Activated T-cell treated with anti-CD3 and anti-CD28 coated beads, Interleukin-2, amount 50 U/mL, for 48 hours (primary cell): ENCODE data around the gene ZNF541.
"Not testable (repeated sequence)": the region's sequence is repeated elsewhere in the genome, so short reads cannot be mapped to it uniquely, and the experiment has no call there.

ENCODE experiments used
- DNase-seq, 2 experiments: peaks; one replicate each; pipeline ENCODE4 v3.0.0-alpha.2; 2020

Gene ZNF541

DNA sequence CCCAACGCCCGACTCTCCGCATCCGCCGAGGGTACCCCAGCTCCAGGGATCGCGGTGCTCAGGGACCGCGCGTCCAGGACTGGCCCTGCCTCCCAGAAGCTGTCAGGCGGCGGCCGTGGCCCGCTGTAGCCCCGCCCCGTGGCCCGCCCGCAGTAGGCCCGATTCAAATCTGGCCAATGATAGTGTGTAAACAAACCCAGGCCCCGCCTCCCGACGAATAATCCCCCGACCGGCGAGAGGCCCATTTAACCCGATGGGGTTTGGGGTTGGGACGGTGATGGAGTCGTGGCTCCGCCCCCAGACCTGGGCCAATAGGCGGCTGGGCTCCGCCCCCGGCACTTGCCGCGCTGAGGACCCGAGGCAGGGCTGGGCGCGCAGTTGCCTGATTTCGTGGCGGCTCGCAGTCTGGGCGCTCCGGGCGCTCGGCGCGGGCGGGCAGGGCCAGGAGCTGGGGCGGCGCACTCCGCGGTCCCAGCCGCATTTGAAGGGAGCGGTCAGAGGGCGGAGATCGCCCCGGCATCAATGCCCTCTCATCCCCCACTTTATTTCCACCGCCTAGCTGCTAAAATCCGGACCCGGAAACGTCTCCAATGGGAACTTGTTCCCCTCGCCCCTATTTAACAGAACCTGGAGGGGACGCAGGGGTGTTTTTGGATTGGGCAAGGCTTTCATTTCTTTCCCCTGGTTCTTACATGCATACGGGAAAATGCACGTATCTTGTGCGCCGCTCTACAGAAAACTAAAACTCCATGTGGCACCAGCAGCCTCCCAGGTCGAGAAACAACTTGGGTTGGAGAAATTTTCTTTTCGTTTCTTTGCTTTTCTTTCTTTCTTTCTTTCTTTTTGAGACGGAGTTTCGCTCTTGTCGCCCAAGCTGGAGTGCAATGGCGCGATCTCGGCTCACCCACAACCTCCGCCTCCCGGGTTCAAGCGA is 27.6 kb upstream of the ZNF541 start:
- DNase-seq = peak; percentile 100

DNA sequence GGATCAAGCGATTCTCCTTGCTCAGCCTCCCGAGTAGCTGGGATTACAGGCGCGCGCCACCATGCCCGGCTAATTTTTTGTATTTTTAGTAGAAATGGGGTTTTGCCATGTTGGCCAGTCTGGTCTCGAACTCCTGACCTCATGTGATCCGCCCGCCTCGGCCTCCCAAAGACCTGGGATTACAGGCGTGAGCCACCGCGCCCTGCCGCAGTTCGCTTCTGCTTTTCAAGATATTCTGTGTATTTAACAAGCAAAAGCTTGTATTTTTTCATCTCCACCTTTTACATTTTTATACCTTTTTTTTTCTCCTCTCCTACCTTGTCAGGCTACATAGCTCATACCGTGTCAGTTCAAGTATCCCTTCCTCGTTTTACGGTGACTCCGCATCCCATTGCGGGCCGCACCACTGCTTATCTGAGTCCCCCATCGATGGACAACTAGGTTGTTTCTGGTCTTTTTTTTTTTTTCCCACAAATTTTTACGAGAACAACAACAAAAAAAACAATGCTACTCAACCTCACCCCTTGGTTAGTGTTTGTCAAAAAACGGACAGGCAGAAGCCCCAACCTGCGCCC is 26.8 kb upstream of the ZNF541 start:
- DNase-seq = peak in 1 of 2 experiments; percentile 20

DNA sequence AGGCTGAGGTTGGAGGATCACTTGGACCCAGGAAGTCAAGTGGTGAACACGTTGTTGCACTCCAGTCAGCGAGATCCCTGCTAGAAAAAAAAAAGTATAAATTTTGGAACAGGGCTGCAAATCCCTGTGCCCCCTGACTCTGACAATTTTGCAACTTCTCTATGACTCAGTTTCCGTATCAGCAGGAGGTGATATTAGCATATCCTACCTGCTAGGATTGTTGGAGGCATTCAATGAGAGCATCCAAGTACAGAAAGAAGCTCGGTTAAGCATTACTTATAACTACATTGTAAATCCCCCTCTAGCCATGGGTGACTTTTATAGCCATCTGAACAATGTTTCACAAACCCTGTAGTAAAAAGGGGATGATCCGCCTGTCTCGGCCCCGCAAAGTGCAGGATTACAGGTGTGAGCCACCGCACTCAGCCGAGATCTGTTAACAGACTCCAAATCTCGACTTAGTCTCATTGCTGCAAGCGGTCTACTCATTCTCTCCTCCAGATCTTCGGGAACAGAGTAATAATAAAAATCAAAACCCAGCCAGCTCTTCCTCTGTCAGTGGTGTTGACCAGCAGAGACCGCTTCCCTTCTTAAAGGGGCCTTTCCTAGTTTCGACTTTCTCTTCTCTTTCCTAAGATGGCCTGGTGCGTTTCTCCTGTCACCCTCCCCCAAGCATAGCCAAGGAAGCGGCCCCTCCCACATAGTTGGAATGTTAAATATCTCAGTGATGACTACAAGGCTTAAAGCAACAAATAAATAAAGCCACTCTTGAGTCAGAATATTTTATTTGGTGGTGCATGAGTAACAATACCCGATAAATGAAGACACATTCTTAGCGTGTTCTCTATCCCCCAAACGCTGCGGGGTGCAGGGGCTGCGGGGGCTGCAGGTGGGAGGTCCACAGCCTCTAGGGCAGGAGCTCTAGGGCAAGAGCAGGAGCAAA is 25.7 kb upstream of the ZNF541 start:
- no peak for DNase-seq

DNA sequence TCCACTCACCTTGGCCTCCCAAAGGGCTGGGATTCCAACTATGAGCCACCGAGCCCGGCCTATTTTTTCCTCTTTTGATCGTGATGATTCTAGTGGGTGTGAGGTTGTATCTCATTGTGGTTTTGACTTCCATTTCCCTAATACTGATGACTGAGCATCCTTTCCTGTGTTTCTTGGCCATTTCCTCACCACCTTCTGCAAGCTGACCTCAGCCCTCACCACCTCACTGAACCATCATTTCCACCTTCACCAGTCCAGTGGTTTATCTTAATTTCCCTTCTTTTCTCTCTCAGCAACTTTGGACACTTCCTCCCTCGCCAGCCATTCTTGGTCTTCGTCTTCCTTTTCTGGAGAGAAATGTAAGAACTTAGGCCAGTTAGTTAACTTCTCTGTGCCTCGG is 23.0 kb upstream of the ZNF541 start:
- no peak for DNase-seq

DNA sequence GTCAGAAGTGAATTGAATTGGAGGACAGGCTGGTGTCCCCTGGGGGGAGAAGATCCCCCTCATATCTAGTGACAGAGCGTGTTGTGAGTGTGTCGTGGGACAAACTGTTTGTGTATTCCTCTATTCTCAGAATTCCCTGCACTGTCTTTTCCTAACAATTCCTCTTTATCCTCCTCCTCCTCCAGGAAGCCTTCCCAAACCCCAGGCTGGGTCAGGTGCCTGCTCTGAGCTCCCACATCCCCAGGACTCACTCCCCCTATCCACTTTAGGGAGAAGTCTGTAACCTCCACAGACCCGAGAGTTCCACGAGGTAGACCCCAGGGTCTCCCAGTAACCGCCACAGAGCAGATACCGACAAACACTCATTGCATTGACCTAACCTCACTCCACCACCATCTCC is 20.9 kb upstream of the ZNF541 start:
- DNase-seq = no peak

DNA sequence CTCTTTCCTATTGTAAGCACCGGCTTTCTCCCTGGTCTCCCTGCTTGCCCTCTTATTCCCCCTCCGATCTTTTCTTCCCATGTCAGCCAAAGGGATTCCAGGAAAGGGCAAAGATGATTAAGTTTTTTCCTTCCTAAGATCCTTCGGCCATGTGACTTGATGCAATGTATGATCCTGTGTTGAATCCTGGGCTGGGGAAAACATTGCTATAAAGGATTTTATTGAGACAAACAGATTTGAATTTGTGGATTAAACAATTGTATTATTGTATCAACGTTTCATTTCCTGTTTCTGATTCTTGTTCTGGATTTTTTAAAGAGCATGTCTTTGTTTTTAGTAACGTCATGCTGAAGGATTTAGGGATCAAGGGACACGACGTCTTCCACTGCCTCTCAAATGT is 16.9 kb upstream of the ZNF541 start:
- no peak for DNase-seq

DNA sequence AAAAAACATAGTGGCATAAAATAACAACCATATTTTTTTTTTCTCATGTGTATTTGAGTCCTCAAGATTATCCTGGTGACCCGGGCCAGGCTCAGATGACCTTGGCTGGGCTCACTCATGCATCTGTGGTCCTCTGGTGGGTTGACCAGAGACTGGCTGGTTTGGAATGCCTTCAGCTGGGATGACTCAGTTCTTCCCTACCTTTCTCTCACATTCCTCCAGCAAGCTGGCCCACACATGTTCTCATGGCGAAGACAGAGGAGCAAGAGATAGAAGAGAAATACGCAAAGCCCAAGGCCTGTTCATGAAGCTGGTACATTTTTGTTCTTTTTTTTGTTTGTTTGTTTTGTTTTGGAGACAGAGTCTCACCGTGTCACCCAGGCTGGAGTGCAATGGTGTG is 14.3 kb upstream of the ZNF541 start:
- DNase-seq = no peak

DNA sequence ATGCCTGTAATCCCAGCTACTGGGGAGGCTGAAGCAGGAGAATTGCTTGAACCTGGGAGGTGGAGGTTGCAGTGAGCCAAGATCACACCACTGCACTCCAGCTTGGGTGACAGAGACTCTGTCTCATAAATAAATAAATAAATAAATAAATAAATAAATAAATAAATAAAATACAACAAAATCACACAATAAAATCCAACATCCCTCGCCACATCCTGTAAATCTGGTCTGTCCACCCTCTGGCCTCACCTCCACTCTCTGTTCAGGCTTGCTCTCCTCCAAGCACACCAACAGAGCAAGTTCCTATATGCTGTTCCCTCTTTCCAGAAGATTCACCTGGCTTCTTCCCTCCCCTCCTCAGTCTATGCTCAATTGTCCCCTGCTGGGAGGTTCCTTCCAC is 10.2 kb upstream of the ZNF541 start:
- DNase-seq = not testable (repeated sequence)

DNA sequence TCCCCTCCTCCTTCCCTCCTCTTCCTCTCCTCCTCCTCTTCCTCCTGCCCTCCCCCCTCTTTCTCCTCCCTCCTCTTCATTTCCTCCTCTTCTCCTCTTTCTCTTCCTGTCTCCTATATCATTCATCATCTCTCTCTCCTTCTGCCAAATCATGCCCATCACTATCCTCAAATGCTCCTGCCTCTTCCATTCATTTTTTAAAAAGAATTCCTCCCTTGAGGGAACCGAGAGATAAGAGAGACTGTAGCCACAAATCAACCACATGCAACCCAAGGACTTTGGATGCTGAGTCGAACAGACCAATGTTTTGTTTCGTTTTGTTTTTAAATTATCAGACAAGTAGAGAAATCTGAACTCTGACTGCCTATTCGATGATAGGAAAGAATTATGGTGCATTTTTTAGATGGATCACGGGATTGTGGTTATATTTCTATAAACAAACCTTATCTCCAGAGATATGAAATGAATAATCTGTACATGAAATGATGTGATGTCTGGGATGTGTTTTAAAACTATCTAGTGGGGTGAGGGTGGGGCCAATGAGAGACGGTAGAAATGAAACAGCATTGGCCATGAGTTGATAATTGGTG is 9.5 kb upstream of the ZNF541 start:
- DNase-seq = no peak

DNA sequence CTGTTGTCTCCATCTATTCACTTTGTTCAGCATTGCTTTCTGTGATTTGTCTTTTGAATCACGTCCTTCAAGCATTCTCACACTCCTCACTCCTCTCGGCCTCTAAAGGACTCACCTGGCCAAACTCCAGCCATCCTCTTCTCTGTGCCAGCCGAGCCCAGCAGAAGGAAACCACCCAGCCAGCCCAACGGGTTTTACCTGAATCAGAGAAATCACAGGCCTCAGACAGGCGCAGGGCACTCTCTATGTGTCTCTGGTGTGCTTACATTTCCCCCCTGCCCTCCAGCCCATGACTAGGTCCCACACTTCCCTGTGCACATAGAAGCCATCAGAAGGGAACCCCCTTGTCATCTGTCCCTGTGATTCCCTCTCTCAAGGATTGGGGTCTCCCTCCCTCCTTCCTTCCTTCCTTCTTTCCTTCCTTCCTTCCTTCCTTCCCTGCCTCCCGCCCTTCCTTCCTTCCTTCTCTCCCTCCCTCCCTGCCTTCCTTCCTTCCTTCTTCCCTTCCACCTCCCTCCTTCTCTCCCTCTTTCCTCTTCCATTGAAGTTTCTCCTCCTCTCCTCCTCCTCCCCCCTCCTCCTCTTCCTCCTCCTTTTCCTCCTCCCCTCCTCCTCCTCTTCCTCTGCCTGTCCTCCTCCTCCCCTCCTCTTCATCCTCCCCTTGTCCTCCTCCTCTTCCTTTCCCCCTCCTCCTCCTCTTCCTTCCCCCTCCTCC is 8.8 kb upstream of the ZNF541 start:
- no peak for DNase-seq

DNA sequence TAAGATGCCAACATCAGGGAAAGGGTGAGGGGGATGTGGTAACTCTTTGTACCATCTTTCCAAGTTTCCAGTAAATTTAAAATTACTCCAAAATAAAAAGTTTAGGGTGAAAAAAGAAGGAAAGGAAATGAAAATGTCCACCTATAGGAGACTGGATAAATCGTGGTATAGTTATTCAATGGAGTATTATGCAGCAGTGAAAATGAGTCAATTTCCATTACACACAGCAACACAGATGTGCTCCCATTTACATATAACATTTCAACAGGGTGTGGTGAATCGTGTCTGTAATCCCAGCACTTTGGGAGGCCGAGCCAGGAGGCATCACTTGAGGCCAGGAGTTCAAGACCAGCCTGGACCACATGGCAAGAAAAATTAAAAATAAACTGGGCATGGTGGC is 7.4 kb upstream of the ZNF541 start:
- DNase-seq = no peak

DNA sequence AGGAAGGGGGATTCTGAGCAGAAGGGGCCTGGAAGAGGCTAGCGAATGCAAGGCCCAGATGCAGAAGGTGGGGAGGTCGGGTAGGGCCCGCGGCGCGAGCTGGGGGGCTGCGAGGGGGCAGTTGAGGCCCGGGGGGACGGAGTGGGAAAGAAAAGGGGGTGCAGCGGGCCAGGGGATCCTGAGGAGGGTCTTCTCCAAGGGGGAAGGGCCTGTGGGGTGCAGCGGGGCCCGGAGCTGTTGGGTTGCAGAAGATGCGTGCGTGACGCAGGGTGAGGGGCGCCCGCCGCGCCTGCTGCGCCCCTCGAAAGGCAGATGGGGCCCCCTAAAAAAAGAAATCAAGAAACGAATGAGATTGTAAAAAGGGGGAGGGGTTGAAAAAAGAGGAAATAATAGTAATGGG is 313 bp downstream of the ZNF541 start:
- no peak for DNase-seq

DNA sequence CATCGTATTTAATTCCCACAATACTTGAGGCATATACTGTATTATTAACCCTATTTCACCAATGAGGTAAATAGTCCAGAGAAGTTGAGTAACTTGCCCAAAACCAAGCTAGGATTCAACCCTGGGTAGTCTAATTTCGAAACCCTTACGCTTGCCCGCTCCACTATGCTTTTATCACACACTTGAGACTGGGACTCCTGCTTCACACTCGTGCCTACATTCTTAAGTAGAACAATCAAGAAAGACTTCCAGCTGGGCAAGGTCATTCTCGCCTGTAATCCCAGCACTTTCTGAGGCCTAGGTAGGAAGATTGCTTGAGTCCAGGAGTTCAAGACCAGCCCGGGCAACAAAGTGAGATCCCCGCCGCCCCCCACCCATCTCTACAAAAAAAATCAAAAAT is 3.6 kb downstream of the ZNF541 start:
- DNase-seq = no peak

DNA sequence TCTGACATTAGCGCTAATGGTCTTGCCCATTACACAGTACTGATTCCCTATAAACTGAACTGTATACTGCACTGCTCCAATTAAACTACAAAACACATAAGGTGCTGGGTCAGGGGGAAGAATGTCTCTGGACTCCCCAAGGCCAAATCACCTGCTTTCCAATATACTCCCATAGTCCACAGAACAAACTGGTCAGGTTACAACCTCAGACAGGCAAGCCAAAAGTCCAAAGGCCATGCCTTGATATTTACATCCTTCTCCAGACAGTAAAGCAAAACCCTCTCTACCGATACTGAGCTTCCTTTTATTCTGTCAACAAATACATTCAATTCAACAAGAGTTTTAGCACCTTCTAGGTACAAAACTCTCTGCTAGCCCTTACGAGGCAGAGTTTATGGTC is 8.9 kb downstream of the ZNF541 start:
- no peak for DNase-seq

DNA sequence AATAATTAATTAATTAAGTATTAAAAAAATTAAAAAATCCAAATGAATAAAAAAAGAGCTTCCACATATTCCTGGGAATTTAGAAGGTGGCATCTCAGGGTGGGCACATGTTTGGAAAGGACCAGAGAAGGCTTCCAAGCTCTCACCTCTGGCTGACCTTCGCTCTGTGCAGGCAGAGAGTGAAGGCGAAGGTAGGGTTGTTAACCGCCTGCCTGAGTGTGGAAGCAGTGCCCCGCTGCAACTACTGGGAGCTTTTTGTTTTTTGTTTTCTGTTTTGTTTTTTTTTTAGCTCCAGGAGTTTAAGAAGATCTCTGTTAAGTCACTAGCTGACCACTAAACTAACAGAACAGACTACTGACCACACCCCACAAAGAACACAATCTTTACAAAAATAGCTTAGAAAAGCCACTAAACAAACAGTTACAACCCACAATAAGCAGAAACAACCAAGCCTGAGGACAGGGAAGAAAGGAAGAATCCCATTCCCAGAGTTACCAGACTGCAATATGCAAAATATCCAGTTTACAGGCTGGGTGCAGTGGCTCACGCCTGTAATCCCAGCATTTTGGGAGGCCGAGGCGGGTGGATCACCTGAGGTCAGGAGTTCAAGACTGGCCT is 11.4 kb downstream of the ZNF541 start:
- no peak for DNase-seq

DNA sequence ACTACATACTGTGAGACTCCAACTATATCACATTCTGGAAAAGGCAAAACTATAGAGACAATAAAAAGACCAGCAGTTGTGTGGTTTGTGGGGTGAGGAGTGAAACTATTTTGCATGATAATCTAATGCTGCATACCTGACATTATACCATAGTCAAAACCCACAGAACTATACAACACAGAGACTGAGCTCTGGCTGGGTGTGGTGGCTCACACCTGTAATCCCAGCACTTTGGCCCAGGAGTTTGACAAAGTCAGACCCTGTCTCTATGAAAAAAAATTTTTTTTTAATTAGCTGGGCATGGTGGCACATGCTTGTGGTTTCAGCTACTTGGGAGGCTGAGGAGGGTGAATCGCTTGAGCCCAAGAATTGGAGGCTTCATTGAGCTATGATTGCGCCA is 11.9 kb downstream of the ZNF541 start:
- DNase-seq = no peak

DNA sequence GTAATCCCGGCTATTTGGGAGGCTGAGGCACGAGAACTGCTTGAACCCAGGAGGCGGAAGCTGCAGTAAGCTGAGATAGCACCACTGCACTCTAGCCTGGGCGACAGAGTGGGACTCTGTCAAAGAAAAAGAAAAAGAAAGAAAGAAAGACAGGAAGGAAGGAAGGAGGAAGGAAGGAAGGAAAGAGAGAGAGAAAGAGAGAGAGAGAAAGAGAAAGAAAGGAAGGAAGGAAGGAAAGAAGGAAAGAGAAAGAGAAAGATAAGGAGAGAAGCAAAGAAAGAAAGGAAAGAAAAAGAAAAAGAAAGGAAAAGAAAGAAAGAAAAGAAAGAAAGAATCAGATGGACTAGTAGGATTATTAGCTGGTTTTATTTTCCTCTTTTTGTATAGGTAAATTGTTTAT is 22.8 kb downstream of the ZNF541 start:
- DNase-seq = no peak

DNA sequence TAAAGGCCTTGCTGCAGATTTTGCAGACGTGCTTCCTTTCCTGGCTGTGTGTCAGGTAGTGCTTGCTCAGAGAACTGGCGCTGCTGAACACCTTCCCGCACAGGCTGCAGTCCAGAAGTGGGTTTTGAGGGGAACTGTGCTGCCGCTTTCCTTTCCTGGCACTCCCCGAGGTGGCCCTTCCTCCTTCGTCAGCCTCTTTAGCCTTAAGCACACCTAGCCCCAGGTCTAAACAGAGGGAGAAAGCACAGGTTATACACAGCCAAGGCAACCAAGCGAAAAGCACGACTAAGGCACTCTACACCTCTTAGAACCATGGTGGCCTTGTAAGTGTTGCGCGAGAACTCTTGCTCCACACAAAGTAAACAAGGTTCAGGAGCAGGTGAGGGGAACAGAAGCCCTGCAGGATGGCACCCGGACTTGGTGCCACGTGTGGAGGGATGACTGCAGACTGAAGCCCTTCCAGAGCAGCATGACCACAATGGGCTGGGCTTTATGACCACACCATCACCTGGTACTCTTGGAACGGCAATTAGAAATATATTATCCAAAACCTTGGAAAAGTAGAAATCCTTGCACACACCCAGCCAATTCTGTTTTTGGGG is 23.6 kb downstream of the ZNF541 start:
- DNase-seq = no peak

DNA sequence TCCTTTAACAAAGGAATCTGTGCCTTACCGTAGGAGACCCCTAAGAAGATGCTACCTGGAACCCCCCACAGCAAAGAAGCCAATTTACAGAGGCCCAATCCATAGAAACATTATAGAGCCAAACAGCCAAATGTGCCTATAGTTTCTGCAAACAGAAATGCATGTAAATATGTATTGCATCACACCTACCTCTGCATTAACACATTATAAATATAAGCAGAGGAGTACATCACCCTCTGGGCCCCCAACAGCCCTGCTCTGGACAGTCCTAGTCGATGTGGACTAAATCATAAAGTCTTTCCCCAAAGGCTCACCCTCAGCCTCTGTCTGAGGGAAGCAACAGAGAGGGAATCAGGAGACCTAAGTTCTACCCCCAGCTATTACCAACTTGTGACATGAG is 25.7 kb downstream of the ZNF541 start:
- no peak for DNase-seq

DNA sequence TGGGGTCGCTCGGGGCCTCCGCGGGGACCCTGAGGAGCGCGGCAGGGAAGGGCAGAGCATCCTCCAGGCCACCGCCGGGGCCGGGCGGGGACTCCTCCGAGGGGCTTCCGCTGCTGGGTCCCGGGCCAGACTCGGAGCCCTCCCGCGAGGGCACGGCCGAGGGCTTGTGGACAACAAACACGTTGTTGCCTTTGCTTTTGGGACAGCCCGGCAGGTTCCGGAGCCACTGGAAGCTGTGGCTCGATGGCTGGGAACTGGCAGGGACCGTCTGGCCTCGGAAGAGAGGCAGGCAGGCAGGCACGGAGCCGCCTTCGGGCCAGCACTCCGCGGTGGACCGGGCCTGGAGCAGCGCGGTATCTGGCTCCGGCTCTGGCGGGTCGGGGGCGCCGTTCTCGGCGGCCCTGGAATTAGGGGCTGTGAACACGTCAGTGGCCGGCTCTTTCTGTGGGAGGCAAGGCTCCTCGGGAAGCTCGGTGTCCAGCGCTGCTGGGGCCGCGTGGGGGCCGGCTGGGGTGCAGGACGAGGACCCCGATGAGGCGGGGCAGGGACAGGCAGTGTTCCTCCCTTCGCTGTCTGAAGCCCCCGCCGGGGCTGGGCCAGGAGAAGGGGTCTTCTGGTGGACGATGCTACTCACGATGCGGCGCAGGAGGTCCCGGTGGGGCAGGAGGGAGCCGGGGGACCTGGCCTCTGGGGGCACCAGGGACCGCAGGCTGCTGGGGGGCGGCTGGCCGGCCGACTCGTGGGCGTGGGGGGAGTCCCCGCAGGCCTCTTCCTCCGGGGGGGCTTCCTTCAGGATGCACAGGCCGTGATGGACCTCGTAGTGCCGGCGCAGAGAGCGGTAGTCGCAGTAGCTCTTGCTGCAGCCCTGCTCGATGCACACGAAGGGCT is 27.6 kb downstream of the ZNF541 start:
- peak in 1 of 2 experiments; percentile 28 for DNase-seq
